ENCODE results near the gene KAZN.

KAZN gene

GRCh38 chr1:14738647-14739046, 140.2 kb downstream of the KAZN start:
- no peak for DNase-seq (ENCODE audit: low read depth in 1 of 2, low spot score in 1 of 2)

- DNase-seq (ENCODE audit: low read depth in 1 of 2, low spot score in 1 of 2), result no peak
Measured at GRCh38 chr1:14739082-14739832, 140.8 kb downstream of the KAZN start.

- DNase-seq (ENCODE audit: low read depth in 1 of 2, low spot score in 1 of 2), result no peak
Measured at GRCh38 chr1:14740016-14740415, 141.5 kb downstream of the KAZN start.

- DNase-seq (ENCODE audit: low read depth in 1 of 2, low spot score in 1 of 2), result no peak
Measured at GRCh38 chr1:14741082-14741481, 142.6 kb downstream of the KAZN start.

- no peak for DNase-seq (ENCODE audit: low read depth in 1 of 2, low spot score in 1 of 2)
Measured at GRCh38 chr1:14741532-14741931, 143.0 kb downstream of the KAZN start.

GRCh38 chr1:14742181-14742980, 143.9 kb downstream of the KAZN start:
- no peak for DNase-seq (ENCODE audit: low read depth in 1 of 2, low spot score in 1 of 2)

- no peak for DNase-seq (ENCODE audit: low read depth in 1 of 2, low spot score in 1 of 2)
Measured at GRCh38 chr1:14743368-14743767, 144.9 kb downstream of the KAZN start.

- no peak for DNase-seq (ENCODE audit: low read depth in 1 of 2, low spot score in 1 of 2)
Measured at GRCh38 chr1:14745001-14745720, 146.7 kb downstream of the KAZN start.

GRCh38 chr1:14745789-14746188, 147.3 kb downstream of the KAZN start:
- DNase-seq (ENCODE audit: low read depth in 1 of 2, low spot score in 1 of 2), result no peak

- DNase-seq (ENCODE audit: low read depth in 1 of 2, low spot score in 1 of 2), result no peak
Measured at GRCh38 chr1:14746393-14746792, 147.9 kb downstream of the KAZN start.

- DNase-seq (ENCODE audit: low read depth in 1 of 2, low spot score in 1 of 2), result no peak
Measured at GRCh38 chr1:14748151-14748550, 149.7 kb downstream of the KAZN start.

GRCh38 chr1:14748977-14749376, 150.5 kb downstream of the KAZN start:
- DNase-seq (ENCODE audit: low read depth in 1 of 2, low spot score in 1 of 2), result no peak

- DNase-seq (ENCODE audit: low read depth in 1 of 2, low spot score in 1 of 2), result no peak
Measured at GRCh38 chr1:14750490-14750889, 152.0 kb downstream of the KAZN start.

- DNase-seq (ENCODE audit: low read depth in 1 of 2, low spot score in 1 of 2), result no peak
Measured at GRCh38 chr1:14755518-14756252, 157.2 kb downstream of the KAZN start.

GRCh38 chr1:14756589-14757285, 158.3 kb downstream of the KAZN start:
- DNase-seq (ENCODE audit: low read depth in 1 of 2, low spot score in 1 of 2), result no peak

GRCh38 chr1:14757286-14757625, 158.8 kb downstream of the KAZN start:
- DNase-seq (ENCODE audit: low read depth in 1 of 2, low spot score in 1 of 2), result no peak

- DNase-seq (ENCODE audit: low read depth in 1 of 2, low spot score in 1 of 2), result no peak
Measured at GRCh38 chr1:14759042-14759818, 160.7 kb downstream of the KAZN start.

GRCh38 chr1:14759843-14760242, 161.4 kb downstream of the KAZN start:
- no peak for DNase-seq (ENCODE audit: low read depth in 1 of 2, low spot score in 1 of 2)

GRCh38 chr1:14760780-14761179, 162.3 kb downstream of the KAZN start:
- no peak for DNase-seq (ENCODE audit: low read depth in 1 of 2, low spot score in 1 of 2)
